Colon (tissue), 2 donors: ENCODE measurements around the gene HYLS1.

Experiments used
- FAIRE-seq: peaks from 2 replicates; lab custom pipeline; 2012; peaks lifted over from hg19 to GRCh38; lab: Jason Lieb, UNC
- donor health status: control.
- donor health status: control.

The HYLS1 gene

DNA sequence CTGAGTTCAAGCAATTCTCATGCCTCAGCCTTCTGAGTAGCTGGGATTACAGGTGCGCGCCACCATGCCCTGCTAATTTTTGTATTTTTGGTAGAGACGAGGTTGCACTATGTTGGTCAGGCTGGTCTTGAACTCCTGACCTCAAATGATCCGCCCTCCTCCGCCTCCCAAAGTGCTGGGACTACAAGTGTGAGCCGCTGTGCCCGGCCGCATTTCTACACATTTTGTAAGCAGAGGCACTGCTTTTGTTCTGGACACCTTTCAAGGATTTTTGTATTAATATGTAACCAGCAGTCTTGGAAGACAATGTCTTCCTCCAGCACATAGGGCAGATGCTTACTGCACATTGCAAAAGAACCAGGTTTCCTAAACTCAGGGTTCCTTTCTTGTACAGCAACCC, 47.0 kb downstream of the HYLS1 start:
- FAIRE-seq = no peak

DNA sequence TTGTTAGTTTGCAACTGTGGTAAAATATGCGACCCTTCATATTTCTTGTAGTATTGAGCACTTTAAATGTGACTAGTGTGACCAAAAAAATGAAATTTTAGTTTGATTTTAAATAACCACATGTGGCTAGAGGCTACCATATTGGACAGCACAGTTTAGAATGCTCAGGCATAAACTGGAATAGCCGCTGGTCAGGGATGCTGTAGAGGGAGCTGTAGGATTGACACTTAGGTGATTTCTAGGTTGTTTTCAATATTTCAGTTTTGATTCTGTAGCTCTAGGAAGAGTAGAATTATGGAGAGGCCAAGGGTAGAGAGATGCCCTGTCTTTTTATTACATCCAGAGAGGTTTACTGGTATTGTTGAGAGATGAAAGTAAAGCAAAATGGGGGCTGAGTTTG, 47.6 kb downstream of the HYLS1 start:
- FAIRE-seq = no peak

DNA sequence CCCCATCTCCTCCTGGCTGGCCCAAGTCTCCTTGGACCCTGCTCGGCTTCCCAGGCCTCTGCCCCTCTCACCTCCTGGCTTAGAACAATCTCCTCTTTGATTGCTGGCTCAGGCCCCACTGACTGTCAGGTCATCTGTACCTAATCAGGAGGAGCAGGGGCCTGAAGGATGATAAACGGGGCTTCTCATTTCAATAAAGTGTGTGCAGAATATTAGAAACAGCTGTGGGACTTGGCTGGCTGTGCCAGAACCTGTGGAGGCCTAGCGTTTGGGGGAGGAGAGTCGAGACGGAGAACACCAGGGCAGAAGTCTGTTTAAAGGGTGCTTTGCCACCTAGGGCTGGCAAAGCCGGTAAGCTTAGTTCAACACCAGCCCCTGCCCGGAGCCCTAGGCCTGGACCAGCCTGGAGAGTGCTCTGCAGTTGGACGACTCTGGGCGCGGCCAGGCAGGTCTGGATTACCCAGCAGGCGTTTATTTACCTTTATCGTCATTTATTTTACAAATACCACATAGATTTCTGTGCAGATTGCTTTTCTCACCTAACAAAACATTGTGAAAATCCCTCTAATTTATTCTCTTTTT, 48.2 kb downstream of the HYLS1 start:
- no peak for FAIRE-seq

DNA sequence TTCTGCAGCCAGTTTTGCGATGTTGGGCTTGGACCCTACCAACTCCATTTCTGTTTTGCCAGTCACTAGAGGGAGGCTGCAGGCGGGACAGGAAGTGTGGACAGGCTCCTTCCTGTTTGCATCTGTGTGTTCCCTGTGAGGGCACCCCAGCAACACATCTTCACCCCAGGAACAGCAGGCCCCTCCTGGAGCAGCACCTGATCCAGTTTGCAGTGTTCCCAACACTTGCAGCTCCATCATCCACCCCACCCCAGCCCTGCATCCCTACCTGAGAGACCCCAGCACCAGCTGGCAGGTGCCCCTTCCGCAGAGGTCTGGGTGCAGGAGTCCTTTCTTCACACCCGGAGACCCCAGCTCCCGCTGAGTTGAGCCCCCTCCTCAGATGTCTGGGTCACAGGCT, 51.0 kb downstream of the HYLS1 start:
- FAIRE-seq = no peak

GRCh38 chr11:125939081-125939521, 51.6 kb downstream of the HYLS1 start:
- no peak for FAIRE-seq

- FAIRE-seq = no peak
These were observed 52.7 kb downstream of the HYLS1 start for GRCh38 chr11:125940145-125940544.

DNA sequence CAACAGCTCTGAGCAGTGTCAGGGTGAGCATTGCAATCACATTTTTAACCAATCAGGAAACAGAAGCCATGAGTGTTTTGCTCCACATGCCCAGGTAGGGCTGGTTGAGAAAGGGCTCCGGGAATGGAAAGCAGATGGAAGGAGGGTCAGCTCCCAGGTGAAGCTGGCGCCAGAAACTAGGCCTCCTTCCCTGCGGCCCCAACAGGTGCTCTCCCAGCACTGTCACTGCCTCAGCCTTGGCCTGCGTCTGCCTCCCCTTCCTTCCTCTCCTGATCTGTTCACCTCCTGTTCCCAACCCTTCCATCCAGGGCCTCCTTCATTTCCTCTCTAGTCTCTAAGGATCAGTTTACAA, 53.8 kb downstream of the HYLS1 start:
- FAIRE-seq = no peak

DNA sequence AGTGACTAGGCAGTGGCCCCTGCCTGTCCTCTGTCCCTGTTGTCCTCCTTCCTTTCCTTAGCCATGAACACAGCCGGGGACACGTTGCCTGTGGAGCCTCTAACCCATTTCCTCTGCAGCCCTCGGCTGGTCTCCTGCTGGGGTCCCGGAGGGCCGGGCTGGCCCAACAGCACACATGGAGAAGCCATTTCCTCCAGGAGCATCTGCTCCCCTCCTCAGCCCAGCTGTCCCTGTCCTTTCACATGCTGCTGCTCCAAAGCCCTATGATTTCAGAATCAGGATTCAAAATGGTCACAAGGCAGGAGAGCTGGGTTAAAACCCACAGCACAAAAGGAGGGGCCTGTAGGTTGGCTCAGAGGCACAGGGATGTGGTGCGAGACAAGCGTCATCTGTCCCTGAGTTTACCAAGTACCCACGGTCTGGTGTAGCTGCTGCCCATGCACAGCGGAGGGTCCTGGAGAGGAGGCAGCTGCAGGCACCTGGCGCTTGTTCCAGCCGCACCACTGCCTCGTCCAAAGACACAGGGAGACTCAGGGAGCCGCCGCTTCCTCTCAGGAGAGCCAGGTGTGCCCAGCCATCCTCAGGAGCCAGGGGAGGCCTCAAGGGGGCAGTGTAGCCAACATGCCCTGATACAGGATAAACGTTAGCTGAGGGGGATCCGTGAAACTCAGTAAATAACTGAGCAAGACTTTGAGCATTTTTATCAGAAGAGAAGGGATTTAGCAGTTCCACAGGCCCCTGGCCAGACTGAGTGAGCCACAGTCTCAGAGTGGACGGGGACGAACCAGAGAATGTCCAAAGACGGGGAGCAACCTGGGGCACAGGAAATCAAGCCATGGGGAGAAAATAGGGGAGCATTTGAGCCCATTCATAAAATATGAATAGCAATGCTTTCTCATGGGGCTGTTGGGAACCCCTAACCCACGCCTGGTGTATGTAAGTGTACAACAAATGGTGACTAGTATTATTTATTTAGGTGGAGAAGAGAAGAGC, 54.4 kb downstream of the HYLS1 start:
- FAIRE-seq = no peak

DNA sequence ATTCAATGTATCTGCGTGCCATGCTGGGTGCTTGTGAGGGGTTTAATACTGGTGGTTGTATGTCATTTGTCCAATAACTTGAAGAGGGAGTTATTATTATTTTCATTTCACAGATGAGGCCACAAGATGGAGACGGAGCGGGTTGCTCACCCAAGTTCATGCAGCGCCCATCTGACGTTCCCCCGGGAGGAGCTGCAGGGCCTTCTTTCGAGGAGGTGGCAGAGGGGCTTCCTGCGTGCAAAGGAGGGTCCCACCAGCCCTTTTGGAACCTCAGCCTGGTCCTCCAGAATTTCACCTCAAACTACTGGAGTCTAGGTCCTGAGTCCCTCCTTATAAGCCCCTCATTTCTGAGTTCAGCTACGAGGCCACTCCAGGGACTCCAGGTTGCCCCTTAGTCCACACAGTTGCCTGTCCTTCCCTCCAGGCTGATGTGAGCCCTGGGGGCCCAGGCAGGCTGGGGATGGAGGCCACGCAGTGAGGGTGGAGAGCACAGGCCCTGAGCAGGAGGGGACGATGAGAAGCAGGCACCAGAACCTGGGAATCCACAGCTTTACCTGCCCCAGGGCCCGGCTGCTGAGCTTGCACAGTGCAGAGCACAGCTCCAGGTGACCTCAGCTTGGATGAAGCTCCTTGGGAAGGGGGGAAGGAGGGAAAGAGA, 55.4 kb downstream of the HYLS1 start:
- no peak for FAIRE-seq

DNA sequence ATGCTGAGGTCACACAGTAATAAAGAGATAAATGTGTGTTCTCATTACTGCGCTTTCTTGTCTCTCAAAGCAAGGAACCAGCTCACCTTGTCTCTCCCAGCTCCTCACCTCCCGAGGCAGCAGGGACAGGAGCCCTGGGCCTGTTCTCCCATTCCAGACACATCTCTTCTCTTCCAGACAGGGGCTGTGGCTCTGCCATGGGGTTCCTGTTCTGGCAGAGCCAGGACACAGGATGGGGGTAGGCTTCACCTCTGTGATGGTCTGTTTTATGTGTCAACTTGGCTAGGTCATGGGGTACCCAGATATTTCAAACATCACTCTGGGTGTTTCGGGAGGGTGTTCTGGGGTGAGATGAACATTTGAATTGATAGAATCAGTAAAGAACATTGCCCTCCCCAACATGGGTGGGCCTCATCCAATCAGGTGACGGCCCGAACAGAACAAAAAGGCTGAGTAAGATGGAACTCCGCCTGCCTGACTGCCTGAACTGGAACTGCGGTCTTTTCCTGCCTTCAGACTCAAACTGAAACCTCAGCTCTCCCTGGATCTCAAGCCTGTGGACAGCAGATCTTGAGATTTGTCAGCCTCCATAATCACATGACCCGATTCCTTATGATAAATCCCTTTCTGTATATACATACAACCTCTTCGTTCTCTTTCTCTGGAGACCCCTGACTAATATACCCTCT, 56.3 kb downstream of the HYLS1 start:
- FAIRE-seq = no peak

- FAIRE-seq = no peak
These were observed 57.0 kb downstream of the HYLS1 start for GRCh38 chr11:125944350-125945010.

- FAIRE-seq = no peak
These were observed 57.7 kb downstream of the HYLS1 start for GRCh38 chr11:125945011-125945796.

GRCh38 chr11:125945797-125946520, 58.5 kb downstream of the HYLS1 start, which contains the start of gene VSIG10L2:
Gene VSIG10L2 (plus strand): TSS chr11:125946044. CDS start chr11:125946056, 12 bp downstream.
- FAIRE-seq = no peak

DNA sequence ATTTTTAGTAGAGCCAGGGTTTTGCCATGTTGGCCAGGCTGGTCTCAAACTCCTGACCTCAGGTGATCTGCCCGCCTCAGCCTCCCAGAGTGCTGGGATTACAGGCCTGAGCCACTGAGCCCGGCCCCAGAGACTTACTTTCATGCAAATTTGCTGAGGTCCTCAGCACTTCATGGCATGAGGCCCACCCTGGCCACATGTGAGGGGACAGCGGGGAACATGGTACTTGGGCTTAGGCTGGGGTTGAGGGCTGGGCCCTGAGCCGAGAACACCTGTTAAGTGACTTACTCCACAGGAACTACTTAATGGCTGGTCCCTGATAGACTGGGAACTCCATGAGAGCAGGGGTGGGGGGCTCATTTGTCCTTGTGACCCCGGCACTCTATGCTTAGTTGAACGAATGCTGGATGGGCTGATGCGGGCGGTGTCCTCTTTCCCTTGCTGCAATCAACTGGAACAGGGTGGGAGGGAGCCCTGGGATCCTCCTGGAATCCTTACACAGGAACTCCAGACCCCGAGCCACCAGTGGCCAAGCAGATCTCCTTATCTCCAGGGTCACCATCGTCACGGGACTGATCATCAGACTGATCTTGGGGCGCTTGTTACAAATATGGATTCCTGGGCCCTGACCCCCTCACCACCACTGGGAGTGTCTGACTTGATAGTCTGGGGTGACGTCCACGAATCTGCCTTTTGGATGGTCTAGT, 59.4 kb downstream of the HYLS1 start:
- FAIRE-seq = no peak

DNA sequence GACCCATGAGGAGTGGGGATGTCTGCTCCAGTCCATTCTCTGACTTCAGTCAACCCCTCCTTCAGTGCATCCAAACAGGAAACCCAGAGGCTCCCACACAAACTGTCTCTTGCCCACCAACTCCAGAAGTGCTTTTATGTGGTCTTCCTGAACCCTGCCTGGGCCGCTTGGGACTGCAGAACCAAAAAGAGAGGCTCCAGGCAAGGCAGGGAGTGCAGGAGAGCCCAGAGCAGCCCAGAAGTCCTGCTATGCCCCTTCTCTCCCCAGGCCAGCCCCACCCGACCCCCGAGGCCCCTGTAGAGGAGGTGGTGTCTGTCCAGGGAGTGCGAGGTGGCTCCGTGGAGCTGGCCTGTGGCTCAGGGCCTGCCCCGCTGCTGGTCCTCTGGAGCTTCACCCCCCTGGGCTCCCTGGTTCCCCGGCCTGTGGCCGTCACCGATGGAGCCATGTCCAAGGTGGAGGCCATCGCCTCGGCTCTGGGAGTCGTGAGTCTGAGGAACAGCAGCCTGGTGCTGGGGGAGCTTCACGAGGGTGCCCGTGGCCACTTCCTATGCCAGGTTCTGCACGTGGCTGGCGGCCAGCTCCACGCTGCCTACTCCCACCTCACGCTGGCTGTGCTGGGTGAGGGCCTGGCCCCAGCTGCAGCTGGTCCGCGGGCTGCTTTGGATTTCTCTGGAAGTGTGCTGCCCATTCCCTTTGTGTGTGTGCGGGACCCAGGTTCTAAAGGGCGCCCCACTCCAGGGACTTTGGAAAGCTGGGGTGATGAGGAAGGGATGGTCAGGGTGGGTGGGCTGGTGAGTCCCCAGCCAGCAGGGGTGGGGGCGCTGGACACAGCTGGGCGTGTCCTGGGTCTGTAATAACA, 60.2 kb downstream of the HYLS1 start:
- FAIRE-seq = no peak

- no peak for FAIRE-seq
These were observed 61.0 kb downstream of the HYLS1 start for GRCh38 chr11:125948278-125949051.

GRCh38 chr11:125949271-125950177, 62.1 kb downstream of the HYLS1 start:
- FAIRE-seq = no peak
